Panc1 (cell line): ENCODE measurements around the gene ITGA3. TPM values are rescaled to one million over a fixed set of nuclear protein-coding genes. Genes with fewer than 3 reads are reported as not detected.
A peak's percentile ranks its signal among the peaks of the same experiment; 100 is the strongest.

Source experiments
- ATAC-seq: fragments of 200-7000 bp; cut with Tn5 transposase; 2 replicates; pipeline ENCODE4 v1.9.1; 2020; ENCODE audit warnings: mild to moderate bottlenecking, moderate library complexity
- BruUV-seq: library from RNA; stranded (reverse); fragments of 400-500 nt; replicated peaks from 2 replicates; lab custom pipeline; 2021; lab: Mats Ljungman, UMichigan
- CTCF ChIA-PET: fragments of 300-600 bp; sonication (Branson Sonifier 250); formaldehyde crosslinking; loops from one replicate; lab custom pipeline; 2022; ENCODE audit warnings: antibody characterized with exemption; lab: Charles Lee
- POLR2A ChIA-PET: fragments of 300-600 bp; sonication (Branson Sonifier 250); formaldehyde crosslinking; loops from one replicate; lab custom pipeline; 2022; ENCODE audit warnings: antibody characterized with exemption; lab: Charles Lee
- DNase-seq: peaks from one replicate; pipeline ENCODE4 v3.0.0-alpha.2; 2010; ENCODE audit warnings: low read depth, low spot score
- H3K27ac ChIP-seq: 2 replicates; pipeline ENCODE4 v1.5.1; 2011; ENCODE audit warnings: mild to moderate bottlenecking, low read length, inconsistent platforms
- H3K27me3 ChIP-seq: fragments of 200-500 bp; sonication (Bioruptor generic); 2 replicates; pipeline ENCODE4 v1.6.0; 2014; ENCODE audit warnings: low read length, inconsistent platforms; ENCODE audit not compliant: control insufficient read depth, insufficient read depth
- H3K36me3 ChIP-seq: fragments of 200-500 bp; sonication (Bioruptor generic); 2 replicates; pipeline ENCODE4 v1.5.1; 2014; ENCODE audit warnings: inconsistent platforms, mild to moderate bottlenecking, low read length, moderate library complexity; ENCODE audit not compliant: control insufficient read depth, insufficient read depth
- H3K4me1 ChIP-seq: 2 replicates; pipeline ENCODE4 v1.5.1; 2011; ENCODE audit warnings: inconsistent platforms, mild to moderate bottlenecking, low read length, moderate library complexity; ENCODE audit not compliant: control insufficient read depth, insufficient read depth
- H3K4me3 ChIP-seq, 2 experiments: 2 replicates each; pipeline ENCODE4 v1.5.1; 2011 to 2012; ENCODE audit warnings: low read depth in 2 of 2, low read length in 2 of 2, mild to moderate bottlenecking in 2 of 2, inconsistent platforms in 1 of 2, moderate library complexity in 1 of 2
- H3K9me3 ChIP-seq: fragments of 200-500 bp; sonication (Bioruptor generic); 2 replicates; pipeline ENCODE4 v1.5.1; 2014; ENCODE audit warnings: low read depth, mild to moderate bottlenecking, inconsistent platforms, low read length, moderate library complexity; ENCODE audit not compliant: control insufficient read depth, insufficient read depth
- POLR2AphosphoS5 ChIP-seq: IDR thresholded peaks from 2 replicates; pipeline ENCODE4 v1.6.1; 2012; ENCODE audit warnings: mild to moderate bottlenecking, low read depth, low read length, moderate library complexity
- SIN3A ChIP-seq: IDR thresholded peaks from 2 replicates; pipeline ENCODE4 v1.6.1; 2012; ENCODE audit warnings: low read depth, mild to moderate bottlenecking, low read length, moderate library complexity, borderline replicate concordance; ENCODE audit not compliant: insufficient read depth
- TCF7L2 ChIP-seq: IDR thresholded peaks from 2 replicates; pipeline ENCODE4 v1.6.1; 2011; ENCODE audit warnings: mild to moderate bottlenecking, low read depth, low read length, inconsistent platforms
- in situ Hi-C: cut with HindIII; loops from 2 replicates; pipeline ENCODE4 v1.10.0; 2016; ENCODE audit warnings: low sequenced_read_pairs, low pct_unique_long_range_greater_than_20kb
- intact Hi-C: fragments of 100-400 bp; cut with micrococcal nuclease; formaldehyde crosslinking; loops from one replicate; pipeline ENCODE4 v1.10.0; 2022; ENCODE audit not compliant: unreplicated experiment
- total RNA-seq: library from RNA; stranded (reverse); gene quantifications from one replicate; pipeline ENCODE4 v1.2.1, GENCODE V29; 2021; ENCODE audit not compliant: unreplicated experiment
- TF ChIP-seq, protein P1 (sequence below): fragments of 450-650 bp; IDR thresholded peaks from 2 replicates; pipeline ENCODE4 v1.5.1; 2017; ENCODE audit warnings: mild to moderate bottlenecking
- TF ChIP-seq, protein P2 (sequence below), 2 experiments: IDR thresholded peaks; 2 replicates each; pipeline ENCODE4 v1.6.1; 2011 to 2012; ENCODE audit warnings: low read depth in 2 of 2, control low read depth in 1 of 2, low read length in 1 of 2, mild to moderate bottlenecking in 1 of 2, moderate library complexity in 1 of 2; ENCODE audit not compliant: insufficient read depth in 1 of 2

Gene ITGA3
- total RNA-seq, 1 experiment from 2014 or later = 439 TPM

DNA sequence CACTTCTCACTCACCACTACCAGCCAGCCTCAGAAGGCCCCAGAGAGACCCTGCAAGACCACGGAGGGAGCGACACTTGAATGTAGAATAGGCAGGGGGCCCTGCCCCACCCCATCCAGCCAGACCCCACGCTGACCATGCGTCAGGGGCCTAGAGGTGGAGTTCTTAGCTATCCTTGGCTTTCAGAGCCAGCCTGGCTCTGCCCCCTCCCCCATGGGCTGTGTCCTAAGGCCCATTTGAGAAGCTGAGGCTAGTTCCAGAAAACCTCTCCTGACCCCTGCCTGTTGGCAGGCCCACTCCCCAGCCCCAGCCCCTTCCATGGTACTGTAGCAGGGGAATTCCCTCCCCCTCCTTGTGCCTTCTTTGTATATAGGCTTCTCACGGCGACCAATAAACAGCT lies 34.2 kb downstream of the ITGA3 start:
- no peaks in the 10 kb centered on the region for H3K27me3 ChIP-seq
- no peak overlapping the region for H3K27ac ChIP-seq
- H3K4me3 ChIP-seq = no peak overlapping the region
- in situ Hi-C loops (no loop called here), intact Hi-C loops (no loop called here)
- H3K4me1 ChIP-seq = peaks cover 29% of the 10 kb centered on the region; the same call in 1 of the 2 replicates
- CTCF ChIA-PET = no interaction called here
- no peak for ATAC-seq
- TF ChIP-seq POLR2AphosphoS5 (no peak), TCF7L2 (no peak), SIN3A (no peak)
- TF ChIP-seq, protein P1, sequence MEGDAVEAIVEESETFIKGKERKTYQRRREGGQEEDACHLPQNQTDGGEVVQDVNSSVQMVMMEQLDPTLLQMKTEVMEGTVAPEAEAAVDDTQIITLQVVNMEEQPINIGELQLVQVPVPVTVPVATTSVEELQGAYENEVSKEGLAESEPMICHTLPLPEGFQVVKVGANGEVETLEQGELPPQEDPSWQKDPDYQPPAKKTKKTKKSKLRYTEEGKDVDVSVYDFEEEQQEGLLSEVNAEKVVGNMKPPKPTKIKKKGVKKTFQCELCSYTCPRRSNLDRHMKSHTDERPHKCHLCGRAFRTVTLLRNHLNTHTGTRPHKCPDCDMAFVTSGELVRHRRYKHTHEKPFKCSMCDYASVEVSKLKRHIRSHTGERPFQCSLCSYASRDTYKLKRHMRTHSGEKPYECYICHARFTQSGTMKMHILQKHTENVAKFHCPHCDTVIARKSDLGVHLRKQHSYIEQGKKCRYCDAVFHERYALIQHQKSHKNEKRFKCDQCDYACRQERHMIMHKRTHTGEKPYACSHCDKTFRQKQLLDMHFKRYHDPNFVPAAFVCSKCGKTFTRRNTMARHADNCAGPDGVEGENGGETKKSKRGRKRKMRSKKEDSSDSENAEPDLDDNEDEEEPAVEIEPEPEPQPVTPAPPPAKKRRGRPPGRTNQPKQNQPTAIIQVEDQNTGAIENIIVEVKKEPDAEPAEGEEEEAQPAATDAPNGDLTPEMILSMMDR = no peak
- TF ChIP-seq, protein P2, sequence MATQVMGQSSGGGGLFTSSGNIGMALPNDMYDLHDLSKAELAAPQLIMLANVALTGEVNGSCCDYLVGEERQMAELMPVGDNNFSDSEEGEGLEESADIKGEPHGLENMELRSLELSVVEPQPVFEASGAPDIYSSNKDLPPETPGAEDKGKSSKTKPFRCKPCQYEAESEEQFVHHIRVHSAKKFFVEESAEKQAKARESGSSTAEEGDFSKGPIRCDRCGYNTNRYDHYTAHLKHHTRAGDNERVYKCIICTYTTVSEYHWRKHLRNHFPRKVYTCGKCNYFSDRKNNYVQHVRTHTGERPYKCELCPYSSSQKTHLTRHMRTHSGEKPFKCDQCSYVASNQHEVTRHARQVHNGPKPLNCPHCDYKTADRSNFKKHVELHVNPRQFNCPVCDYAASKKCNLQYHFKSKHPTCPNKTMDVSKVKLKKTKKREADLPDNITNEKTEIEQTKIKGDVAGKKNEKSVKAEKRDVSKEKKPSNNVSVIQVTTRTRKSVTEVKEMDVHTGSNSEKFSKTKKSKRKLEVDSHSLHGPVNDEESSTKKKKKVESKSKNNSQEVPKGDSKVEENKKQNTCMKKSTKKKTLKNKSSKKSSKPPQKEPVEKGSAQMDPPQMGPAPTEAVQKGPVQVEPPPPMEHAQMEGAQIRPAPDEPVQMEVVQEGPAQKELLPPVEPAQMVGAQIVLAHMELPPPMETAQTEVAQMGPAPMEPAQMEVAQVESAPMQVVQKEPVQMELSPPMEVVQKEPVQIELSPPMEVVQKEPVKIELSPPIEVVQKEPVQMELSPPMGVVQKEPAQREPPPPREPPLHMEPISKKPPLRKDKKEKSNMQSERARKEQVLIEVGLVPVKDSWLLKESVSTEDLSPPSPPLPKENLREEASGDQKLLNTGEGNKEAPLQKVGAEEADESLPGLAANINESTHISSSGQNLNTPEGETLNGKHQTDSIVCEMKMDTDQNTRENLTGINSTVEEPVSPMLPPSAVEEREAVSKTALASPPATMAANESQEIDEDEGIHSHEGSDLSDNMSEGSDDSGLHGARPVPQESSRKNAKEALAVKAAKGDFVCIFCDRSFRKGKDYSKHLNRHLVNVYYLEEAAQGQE (IDR thresholded peaks at IDR 0.05; ENCODE audit: insufficient read depth in 1 of 2, low read depth in 2 of 2, low read length in 1 of 2) = no peak
- TSS peak; percentile 90 for BruUV-seq
- POLR2A ChIA-PET = no interaction called here
- H3K36me3 ChIP-seq = peaks cover 3% of the 10 kb centered on the region; the same call in 1 of the 2 replicates
- no peaks in the 10 kb centered on the region for H3K9me3 ChIP-seq
- no peak for DNase-seq

DNA sequence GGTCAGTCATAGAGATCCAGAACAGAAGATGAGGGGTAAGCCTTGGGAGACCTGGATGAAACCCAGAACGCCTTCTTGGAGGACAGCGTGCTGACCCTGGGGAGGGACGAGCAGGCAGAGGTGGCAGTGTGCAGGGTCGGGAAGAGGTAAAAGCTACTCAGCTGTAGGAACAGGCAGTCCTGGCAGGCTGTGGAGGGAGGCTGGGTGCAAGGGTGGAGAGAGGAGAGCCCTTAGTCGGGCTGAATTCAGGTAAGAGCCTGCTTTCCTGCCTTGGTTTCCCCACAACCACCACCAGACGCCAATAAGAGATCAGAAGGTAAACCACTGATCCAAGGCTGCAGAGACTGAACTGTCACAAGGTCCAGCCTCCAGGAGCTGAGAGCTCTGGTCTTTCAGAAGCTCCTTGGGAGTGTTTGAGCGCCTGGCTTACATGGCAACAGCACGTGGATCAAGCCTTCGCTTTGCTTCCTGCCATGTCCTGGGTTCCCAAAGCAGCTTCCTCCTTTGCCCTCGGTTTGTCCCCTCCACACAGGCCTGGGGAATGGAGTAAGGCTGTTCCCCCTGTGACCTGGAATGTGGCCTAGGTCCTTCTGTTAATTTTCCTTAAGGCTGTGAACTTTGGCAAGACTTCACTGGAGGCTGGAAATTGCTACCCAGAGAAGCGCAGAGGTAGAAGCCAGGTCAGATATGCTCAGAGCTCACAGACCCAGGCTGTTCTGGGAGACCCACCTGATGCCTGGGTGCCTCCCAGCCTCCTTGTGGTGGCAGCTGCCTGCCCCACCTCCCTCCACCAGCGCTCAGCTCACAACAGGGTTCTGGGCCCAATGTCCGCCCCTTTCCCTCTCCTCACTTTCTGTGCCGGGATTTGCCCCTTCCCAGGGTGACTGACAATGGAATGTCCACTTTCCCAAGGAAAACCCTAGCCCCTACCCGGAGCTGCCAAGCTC lies 35.3 kb downstream of the ITGA3 start:
- intact Hi-C loops = no loop called here

More for the DNA sequence above, 35.3 kb downstream of the ITGA3 start:
- Histone ChIP-seq H3K9me3 (no peaks in the 10 kb centered on the region), H3K4me1 (peaks cover 36% of the 10 kb centered on the region), H3K36me3 (peaks cover 2% of the 10 kb centered on the region; the same call in 1 of the 2 replicates), H3K27me3 (no peaks in the 10 kb centered on the region), H3K27ac (peak overlapping the region; percentile 41), H3K4me3 (no peak overlapping the region)
- ChIA-PET POLR2A (no interaction called here), CTCF (interaction anchor here (0.5 to 1.0 kb wide), 2 partner anchors 11 to 17 kb away, joined by 3 to 4 read pairs; no protein-coding TSS in a partner anchor)
- no peak for ATAC-seq
- no peak for DNase-seq
- no TSS peak for BruUV-seq
- in situ Hi-C loops = no loop called here
- peak; percentile 73 for TF ChIP-seq POLR2AphosphoS5
- TF ChIP-seq, protein P2 (IDR thresholded peaks at IDR 0.05; ENCODE audit: insufficient read depth in 1 of 2, low read depth in 2 of 2, low read length in 1 of 2) = no peak
